Urinary bladder (tissue), 4 donors: ENCODE measurements around the gene OR4C6. TPM values are rescaled to one million over a fixed set of nuclear protein-coding genes. Genes with fewer than 3 reads are reported as not detected.

Experiments
- DNase-seq: peaks from one replicate; pipeline ENCODE4 v3.0.0-alpha.2; 2015; ENCODE audit errors: extremely low spot score
- H3K27ac ChIP-seq: one replicate; pipeline ENCODE4 v1.5.1; 2013; ENCODE audit warnings: low read depth, mild to moderate bottlenecking, moderate library complexity
- H3K36me3 ChIP-seq: one replicate; pipeline ENCODE4 v1.6.1; 2013; ENCODE audit warnings: mild to moderate bottlenecking, moderate library complexity; ENCODE audit not compliant: insufficient read depth
- H3K4me1 ChIP-seq: one replicate; pipeline ENCODE4 v1.6.1; 2013; ENCODE audit warnings: mild to moderate bottlenecking, moderate library complexity; ENCODE audit not compliant: insufficient read depth
- H3K4me3 ChIP-seq: one replicate; pipeline ENCODE4 v1.5.1; 2013; ENCODE audit warnings: low read depth, low read length
- WGBS: extraction: QIAGEN DNeasy Blood & Tissue Kit; methylation state at CpG from one replicate; pipeline ENCODE4 v1.1.7; 2013; 5-methylcytosine and 5-hydroxymethylcytosine counted together
- polyA plus RNA-seq: library from polyadenylated mRNA; stranded (reverse); fragments of 200-250 nt; gene quantifications from one replicate; pipeline ENCODE4 v1.2.3, GENCODE V29; 2013
- total RNA-seq: library from RNA; depleted of rRNA; stranded (reverse); fragments of >200 nt; gene quantifications from one replicate; pipeline ENCODE4 v1.2.3, GENCODE V29; 2014
- donor health status: healthy with polysubstance abuse.
- donor health status: healthy.

The OR4C6 gene
- not detected for total RNA-seq
- not detected for polyA plus RNA-seq

GRCh38 chr11:55661901-55662300 lies at the start of gene OR4C6:
OR4C6 (plus strand) TSS chr11:55662201; CDS start chr11:55665167, 2,966 bp downstream.
- no peak within 1 kb of the TSS for H3K27ac ChIP-seq
- H3K4me1 ChIP-seq: no peaks in the 10 kb centered on the region
- DNase-seq: no peak
- no peaks in the 10 kb centered on the region for H3K36me3 ChIP-seq
- H3K4me3 ChIP-seq: no peak within 1 kb of the TSS
- whole genome bisulfite sequencing: 72% methylated on average over 1 of the region's 1 CpG

GRCh38 chr11:55624531-55624930 lies 37.5 kb upstream of the OR4C6 start:
- 86% methylated on average over 1 of the region's 1 CpG for WGBS
- no peak overlapping the region for H3K27ac ChIP-seq
- no peak for DNase-seq
- no peaks in the 10 kb centered on the region for H3K4me1 ChIP-seq
- H3K4me3 ChIP-seq: no peak overlapping the region
- H3K36me3 ChIP-seq: no peaks in the 10 kb centered on the region

GRCh38 chr11:55634813-55635212 lies 27.2 kb upstream of the OR4C6 start, which contains the start of gene OR4P4:
OR4P4 (plus strand) TSS chr11:55635113.
- 41% methylated on average over 3 of the region's 3 CpGs for WGBS
- Histone ChIP-seq H3K4me3 (no peak within 1 kb of the TSS), H3K36me3 (no peaks in the 10 kb centered on the region), H3K27ac (no peak within 1 kb of the TSS), H3K4me1 (no peaks in the 10 kb centered on the region)
- no peak for DNase-seq

GRCh38 chr11:55648027-55648426 lies 14.0 kb upstream of the OR4C6 start, which contains the start of gene OR4S2:
OR4S2 (plus strand) TSS chr11:55648327; CDS start chr11:55650904, 2,577 bp downstream.
- H3K36me3 ChIP-seq: no peaks in the 10 kb centered on the region
- H3K27ac ChIP-seq: no peak within 1 kb of the TSS
- DNase-seq: no peak
- WGBS: 74% methylated on average over 2 of the region's 2 CpGs
- no peak within 1 kb of the TSS for H3K4me3 ChIP-seq
- H3K4me1 ChIP-seq: no peaks in the 10 kb centered on the region

GRCh38 chr11:55652560-55652959 lies 9.4 kb upstream of the OR4C6 start:
- Histone ChIP-seq H3K36me3 (no peaks in the 10 kb centered on the region), H3K27ac (no peak overlapping the region), H3K4me3 (no peak overlapping the region), H3K4me1 (no peaks in the 10 kb centered on the region)
- 53% methylated on average over 1 of the region's 1 CpG for WGBS
- DNase-seq: no peak

- Histone ChIP-seq H3K4me1 (no peaks in the 10 kb centered on the region), H3K4me3 (no peak overlapping the region), H3K36me3 (no peaks in the 10 kb centered on the region), H3K27ac (no peak overlapping the region)
- no peak for DNase-seq
Measured at GRCh38 chr11:55655096-55655495, 6.9 kb upstream of the OR4C6 start.

GRCh38 chr11:55658031-55658573 lies 3.9 kb upstream of the OR4C6 start:
- WGBS: 89% methylated on average over 2 of the region's 2 CpGs
- H3K36me3 ChIP-seq: no peaks in the 10 kb centered on the region
- H3K4me3 ChIP-seq: no peak overlapping the region
- DNase-seq: no peak
- no peaks in the 10 kb centered on the region for H3K4me1 ChIP-seq
- H3K27ac ChIP-seq: no peak overlapping the region

GRCh38 chr11:55658608-55659007 lies 3.4 kb upstream of the OR4C6 start:
- 37% methylated on average over 1 of the region's 1 CpG for WGBS
- no peak for DNase-seq
- Histone ChIP-seq H3K27ac (no peak overlapping the region), H3K4me1 (no peaks in the 10 kb centered on the region), H3K4me3 (no peak overlapping the region), H3K36me3 (no peaks in the 10 kb centered on the region)

- WGBS: 51% methylated on average over 2 of the region's 2 CpGs
- no peak overlapping the region for H3K27ac ChIP-seq
- DNase-seq: no peak
- H3K4me1 ChIP-seq: no peaks in the 10 kb centered on the region
- H3K4me3 ChIP-seq: no peak overlapping the region
- H3K36me3 ChIP-seq: no peaks in the 10 kb centered on the region
Measured at GRCh38 chr11:55669376-55669775, 7.4 kb downstream of the OR4C6 start.

- H3K27ac ChIP-seq: no peak overlapping the region
- WGBS: 52% methylated on average over 5 of the region's 5 CpGs
- H3K4me1 ChIP-seq: no peaks in the 10 kb centered on the region
- no peak overlapping the region for H3K4me3 ChIP-seq
- no peaks in the 10 kb centered on the region for H3K36me3 ChIP-seq
- no peak for DNase-seq
Measured at GRCh38 chr11:55673860-55674259, 11.9 kb downstream of the OR4C6 start.

- DNase-seq: no peak
- H3K27ac ChIP-seq: no peak overlapping the region
- H3K4me1 ChIP-seq: no peaks in the 10 kb centered on the region
- no peaks in the 10 kb centered on the region for H3K36me3 ChIP-seq
- 79% methylated on average over 3 of the region's 3 CpGs for WGBS
- no peak overlapping the region for H3K4me3 ChIP-seq
Measured at GRCh38 chr11:55697817-55698216, 35.8 kb downstream of the OR4C6 start.

GRCh38 chr11:55701429-55701828 lies 39.4 kb downstream of the OR4C6 start:
- Histone ChIP-seq H3K4me1 (no peaks in the 10 kb centered on the region), H3K36me3 (no peaks in the 10 kb centered on the region), H3K27ac (no peak overlapping the region), H3K4me3 (no peak overlapping the region)
- WGBS: 83% methylated on average over 4 of the region's 4 CpGs
- DNase-seq: no peak

- Histone ChIP-seq H3K36me3 (no peaks in the 10 kb centered on the region), H3K4me3 (no peak overlapping the region), H3K4me1 (no peaks in the 10 kb centered on the region), H3K27ac (no peak overlapping the region)
- no peak for DNase-seq
Measured at GRCh38 chr11:55707029-55707428, 45.0 kb downstream of the OR4C6 start.

GRCh38 chr11:55714982-55715888 lies 53.2 kb downstream of the OR4C6 start:
- Histone ChIP-seq H3K36me3 (no peaks in the 10 kb centered on the region), H3K4me1 (no peaks in the 10 kb centered on the region), H3K27ac (no peak overlapping the region), H3K4me3 (no peak overlapping the region)
- WGBS: 27% methylated on average over 10 of the region's 10 CpGs
- no peak for DNase-seq
